ENCODE measurements around the gene ALPK1.

Gene ALPK1

DNA sequence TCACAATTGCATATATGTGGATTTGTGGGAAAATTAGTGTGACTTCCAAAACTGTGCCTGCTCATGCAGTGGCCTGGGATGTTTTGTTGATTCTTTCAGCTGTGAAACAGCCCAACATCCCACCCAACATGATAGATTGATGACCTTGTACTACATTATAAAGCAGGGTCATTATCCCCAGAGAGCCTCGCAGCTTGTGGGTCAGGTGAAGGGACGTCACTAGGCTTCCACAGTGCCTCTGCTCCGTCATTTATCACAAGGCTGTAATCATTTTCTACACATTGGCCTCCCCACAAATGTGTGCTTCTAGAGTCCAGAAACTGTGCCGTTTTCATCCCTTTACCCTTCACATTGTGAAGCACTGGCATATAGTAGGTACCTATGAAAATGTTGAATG is 31.6 kb downstream of the ALPK1 start:
- DNase-seq (ENCODE audit: low read depth): no peak

DNA sequence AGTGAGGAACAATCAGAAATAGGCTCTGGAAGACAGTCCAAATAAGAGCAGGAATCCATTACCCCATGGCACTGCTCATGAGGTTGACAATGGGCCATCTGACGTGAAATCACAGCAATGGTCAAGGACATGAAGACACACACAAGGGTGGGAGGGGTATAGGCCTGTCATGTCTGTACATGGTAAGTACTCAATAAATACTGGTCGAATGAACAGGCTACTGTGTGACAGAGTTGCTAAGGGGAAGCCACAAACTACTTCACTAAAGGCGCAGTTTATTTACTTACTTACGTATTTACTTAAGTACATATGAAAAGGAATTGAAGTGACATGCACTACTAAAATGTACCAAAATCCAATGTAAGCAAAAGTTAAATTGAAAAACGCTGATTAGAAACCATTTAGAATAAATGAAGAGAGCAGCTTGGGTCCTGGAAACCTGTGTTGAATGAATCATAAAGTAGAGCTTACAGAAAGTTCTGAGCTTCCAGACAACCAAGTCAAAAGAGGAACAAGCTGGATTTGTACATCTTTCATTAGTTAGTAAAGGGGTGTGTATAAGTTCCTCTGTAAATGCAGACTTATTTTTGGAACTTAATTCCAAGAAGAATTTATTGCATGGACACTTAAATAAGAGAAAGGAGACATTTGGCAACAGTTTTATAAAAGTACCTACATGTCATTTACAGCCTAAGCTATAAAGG is 32.7 kb downstream of the ALPK1 start:
- no peak for DNase-seq (ENCODE audit: low read depth)

DNA sequence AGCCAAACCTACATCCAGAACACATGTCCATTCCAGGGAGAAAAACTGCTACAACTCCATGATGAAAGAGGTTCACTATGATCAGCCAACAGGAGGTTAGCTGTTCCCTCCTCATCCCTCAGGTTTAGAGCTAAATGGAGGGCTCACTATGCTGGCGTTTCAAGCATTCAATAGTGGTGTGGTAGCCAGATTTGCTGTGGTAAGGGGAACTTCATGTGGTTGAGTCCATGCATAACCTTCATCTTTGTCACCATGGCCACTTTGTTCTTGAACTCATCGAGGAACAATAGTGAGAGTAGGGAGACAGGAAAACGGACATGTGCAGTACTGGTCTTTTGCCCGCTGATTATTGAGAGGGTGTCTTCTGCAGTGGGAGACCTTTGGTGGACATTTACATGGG is 33.8 kb downstream of the ALPK1 start:
- no peak for DNase-seq (ENCODE audit: low read depth)

DNA sequence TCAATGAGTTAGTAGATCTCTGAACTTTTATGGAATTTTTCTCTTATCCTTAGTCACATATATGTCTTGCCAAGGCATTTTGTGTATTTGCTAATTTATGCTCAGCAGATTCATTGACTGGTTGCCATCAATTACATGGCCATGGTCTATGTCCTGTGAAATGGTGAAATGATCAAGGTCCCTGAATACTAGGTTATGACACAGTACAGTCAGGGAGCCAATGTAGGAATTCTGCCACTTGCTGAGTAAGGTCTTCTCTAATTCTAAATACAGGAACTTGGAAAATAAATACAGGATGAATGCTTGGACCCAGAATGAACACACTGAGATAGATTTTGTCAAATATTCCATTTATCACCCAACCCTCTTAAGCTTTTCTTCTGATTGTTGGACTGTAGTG is 35.2 kb downstream of the ALPK1 start:
- no peak for DNase-seq (ENCODE audit: low read depth)

DNA sequence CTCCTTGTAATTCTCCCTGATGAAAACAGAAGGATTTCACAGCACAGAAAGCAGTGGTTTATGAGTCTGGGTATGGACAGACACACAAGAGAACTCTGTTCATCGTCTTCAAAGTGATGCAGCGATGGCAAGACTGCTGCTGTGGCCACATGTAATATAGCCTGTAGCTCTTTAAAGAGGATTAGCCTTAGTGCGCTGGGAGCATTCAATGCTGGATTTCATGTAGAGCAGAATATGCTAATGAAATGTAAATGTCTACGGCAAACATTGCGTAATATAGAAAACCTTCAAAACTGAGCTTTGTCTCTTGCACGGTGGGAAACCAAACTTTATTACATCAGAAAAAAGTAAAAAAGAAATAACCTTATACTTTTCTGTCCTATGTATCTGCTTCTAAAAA is 42.9 kb downstream of the ALPK1 start:
- no peak for DNase-seq (ENCODE audit: low read depth)

DNA sequence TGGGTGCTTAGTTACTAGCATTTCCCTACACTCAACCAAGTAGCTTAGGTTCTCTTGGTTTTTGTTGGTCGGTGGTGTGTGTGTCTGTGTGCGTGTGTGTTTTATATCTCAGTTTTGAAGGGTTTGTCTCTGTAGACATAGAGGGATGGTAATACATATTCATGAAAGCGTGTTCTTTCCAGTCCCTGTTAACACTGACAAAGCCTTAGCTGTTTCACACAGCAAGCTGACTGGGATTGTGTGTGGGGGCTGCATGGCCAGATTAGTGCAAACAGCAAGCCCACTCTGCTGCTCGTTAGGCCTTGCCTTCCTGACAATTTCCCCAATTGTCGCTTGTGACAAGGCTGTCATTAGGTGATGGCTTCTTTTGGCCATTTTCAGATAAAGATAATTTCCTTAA is 43.9 kb downstream of the ALPK1 start:
- DNase-seq (ENCODE audit: low read depth): no peak

DNA sequence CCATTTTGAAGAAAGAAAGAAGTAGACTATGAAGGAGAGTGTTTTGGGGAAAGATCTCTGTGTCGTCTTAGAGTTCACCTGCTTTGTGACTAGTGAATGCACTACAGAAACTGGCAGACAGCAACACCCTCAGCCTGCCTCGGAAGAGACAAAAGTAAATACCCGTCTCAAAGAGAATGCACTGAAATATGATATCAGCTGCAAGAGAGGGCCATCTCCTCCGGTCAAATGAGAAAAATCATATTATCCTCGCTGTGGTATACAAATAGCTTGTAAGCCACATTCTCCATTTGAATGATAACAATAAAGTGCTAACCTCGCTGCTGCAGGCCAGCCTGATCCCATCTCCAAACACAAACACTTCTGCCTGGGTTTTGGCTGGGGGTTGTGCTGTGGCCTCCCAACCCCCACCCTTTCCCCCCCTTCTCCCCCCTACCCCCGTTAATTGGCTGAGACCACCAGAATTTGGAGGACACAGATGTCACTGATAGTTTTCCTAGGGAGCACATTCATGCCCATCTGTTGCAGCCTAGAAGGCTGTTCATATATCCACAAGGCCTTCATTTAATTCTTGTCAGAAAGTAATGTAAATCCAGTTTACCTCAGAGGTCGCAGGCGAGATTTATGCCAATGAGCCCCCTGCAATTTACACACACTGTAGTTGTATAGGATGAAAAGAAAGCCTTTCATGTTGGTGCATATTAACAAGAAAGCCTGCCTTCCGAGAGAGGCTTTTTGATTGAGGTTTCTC is 46.3 kb downstream of the ALPK1 start:
- DNase-seq (ENCODE audit: low read depth): no peak

DNA sequence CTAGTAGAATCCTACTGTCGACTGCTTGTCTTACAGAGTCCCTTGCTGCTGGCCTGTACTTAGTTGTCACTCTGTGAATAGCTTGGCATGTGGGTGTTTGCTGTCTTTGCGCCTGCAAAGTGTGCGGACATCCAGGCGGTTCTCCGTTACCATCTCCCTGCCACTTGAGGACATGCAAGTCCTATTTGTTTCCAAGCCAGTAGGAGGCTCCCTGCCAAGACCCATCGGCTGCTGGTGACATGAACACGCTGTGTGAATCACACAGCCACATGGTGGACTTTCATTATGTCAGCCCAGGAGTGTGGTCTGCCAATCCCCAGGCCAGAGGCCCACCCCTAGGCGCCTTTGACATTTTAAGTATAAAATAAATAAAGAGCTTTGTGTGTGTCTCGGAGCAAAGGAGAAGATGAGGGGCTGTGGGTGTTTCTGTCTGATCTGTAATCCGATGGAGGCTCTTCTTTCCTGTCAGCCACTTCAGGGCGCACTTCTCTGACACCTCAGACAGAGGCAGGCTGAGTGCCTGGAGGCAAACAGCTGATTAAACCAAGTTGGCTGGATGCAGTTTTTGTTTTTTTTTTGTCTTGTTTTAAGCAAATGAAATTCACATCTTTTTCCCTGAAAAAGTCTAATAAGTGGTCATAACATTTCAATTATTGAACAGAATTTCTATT is 51.5 kb downstream of the ALPK1 start:
- DNase-seq (ENCODE audit: low read depth): no peak

DNA sequence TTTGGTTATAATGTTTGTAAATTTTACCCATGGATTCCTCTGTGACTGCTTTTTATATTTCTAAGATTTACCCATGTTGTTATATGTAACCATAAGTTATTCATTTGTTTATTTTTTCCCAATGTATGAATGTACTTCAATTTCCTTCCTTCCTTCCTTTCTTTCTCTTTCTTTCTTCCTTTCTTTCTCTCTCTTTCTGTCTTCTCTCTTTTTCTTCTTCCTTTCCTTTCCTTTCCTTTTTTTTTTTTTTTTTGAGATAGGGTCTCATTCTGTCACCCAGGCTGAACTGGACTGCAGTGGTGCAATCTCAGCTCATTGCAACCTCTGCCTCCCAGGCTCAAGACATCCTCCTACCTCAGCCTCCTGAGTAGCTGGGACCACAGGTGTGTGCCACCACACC is 55.6 kb downstream of the ALPK1 start:
- DNase-seq (ENCODE audit: low read depth): no peak

DNA sequence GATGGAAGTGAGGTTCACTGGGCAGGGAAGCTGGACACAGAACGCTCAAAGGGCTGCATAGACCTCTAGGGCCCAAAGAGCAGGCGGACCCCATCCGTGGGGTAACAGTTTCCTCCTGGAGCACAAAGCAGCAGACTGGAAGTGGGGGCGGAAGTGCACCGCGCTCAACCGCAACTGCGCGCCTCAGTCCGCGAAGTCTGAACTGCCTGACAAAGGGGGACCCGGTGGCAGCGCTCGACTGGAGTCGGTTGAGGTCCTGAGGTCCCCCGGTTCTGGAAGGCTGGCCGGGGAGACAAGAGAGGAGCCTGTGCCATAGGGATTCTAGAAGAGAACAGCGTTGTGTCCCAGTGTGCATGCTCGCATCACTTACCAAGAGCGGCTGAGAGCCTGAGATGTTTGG is 58.5 kb downstream of the ALPK1 start:
- DNase-seq (ENCODE audit: low read depth): no peak

DNA sequence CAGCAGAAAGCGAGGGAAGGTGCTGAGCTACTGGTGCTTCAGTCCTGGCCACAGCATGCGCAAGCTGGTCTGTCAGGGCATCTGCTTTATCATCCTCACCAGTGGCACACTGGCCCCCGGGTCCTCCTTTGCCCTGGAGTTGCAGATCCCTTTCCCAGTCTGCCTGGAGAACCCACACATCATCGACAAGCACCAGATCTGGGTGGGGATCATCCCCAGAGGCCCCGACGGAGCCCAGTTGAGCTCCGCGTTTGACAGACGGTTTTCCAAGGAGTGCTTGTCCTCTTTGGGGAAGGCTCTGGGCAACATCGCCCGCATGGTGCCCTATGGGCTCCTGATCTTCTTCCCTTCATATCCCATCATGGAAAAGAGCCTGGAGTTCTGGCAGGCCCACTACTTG is 60.3 kb downstream of the ALPK1 start:
- no peak for DNase-seq (ENCODE audit: low read depth)

DNA sequence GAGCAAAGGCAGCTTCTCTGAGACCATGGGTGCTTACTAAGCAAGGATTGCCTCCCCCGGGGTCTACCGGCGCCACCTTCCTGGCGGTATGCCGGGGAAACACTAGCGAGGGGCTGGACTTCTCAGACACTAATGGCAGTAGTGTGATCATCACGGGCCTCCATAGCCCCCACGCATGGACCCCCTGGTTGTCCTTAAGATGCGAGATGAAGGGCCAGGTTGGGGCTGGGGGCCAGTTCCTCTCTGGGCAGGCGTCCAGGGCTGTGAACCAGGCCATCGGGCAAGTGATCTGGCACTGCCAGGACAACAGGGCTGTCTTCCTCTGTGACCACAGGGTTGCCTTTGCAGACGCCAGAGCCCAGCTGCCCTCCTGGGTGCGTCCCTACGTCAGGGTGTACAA is 60.7 kb downstream of the ALPK1 start:
- DNase-seq (ENCODE audit: low read depth): no peak

DNA sequence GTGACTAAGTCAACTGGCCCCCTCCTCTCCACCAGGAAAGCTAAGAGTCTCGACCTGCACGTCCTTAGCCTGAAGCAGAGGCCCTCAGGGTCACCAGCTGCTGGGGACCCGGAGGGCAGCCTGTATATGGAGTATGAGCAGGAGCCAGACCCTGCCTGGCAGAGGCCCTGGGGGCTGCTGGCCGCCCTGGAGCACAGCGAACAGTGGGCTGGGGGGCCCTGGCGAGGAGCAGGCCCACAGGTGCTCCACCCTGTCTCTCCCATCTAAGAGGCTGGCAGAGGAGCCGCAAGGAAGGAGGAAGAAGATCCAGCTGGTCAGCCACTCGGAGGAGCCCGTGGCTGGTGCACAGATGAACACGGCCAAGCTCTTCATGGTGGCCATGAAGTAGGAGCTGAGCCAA is 61.2 kb downstream of the ALPK1 start:
- DNase-seq (ENCODE audit: low read depth): no peak

DNA sequence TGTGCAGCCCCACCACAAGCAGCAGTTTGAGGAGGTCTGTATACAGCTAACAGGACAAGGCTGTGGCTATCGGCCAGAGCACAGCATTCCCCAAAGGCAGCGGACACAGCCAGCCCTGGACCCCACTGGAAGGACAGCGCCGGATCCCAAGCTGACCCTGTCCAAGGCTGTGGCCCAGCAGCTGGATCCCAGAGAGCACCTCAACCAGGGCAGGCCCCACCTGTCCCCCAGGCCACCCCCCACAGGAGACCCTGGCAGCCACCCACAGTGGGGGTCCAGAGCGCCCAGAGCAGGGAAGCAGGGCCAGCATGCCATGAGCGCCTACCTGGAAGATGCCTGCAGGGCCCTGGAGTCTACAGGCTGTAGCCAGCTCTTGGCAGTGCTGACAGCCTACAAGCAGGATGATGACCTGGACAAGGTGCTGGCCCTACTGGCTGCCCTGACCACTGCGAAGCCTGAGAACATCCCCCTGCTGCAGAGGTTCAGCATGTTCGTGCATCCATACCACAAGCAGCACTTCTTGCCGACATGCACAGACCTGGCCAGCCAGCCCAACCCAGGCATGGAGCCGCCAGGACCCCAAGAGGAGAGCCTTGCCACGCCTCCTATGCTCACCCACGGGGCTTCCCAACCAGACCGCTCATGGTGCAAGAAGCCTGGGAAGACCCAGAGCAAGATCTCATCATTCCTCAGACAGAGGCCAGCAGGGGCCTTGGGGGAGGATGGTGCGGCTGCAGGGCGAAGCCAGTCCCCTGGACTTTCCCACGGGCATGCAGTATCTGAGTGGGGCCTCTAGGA is 62.0 kb downstream of the ALPK1 start:
- DNase-seq (ENCODE audit: low read depth): no peak

DNA sequence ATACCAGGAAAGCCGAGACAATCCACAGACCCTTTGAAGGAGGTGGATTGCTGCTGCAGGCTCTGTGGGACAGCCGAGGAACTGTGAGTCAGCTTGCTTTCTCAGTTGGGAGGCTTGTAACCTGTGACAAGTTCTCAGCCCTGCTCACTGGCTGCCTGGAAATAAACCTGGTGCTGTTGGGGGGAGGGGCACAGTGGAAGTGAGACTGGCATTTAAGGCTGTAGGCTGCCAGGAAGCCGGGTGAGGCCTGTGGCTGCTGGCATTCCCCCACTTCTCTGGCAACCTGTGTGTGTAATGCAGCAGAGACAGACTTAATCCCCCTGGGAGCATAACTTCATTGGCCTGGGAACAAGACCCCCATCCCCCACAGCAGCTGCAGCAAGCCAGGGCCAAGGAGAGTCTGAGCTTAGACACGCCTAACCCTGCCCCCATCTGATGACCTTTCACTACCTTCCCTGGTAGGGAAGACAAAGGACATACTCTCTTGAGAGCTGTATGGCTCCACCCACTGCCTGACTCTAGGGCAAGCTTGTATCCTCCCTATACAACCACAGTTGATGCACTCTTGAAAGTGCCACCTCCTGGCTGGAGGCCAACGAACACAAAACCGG is 64.1 kb downstream of the ALPK1 start:
- DNase-seq (ENCODE audit: low read depth): no peak

DNA sequence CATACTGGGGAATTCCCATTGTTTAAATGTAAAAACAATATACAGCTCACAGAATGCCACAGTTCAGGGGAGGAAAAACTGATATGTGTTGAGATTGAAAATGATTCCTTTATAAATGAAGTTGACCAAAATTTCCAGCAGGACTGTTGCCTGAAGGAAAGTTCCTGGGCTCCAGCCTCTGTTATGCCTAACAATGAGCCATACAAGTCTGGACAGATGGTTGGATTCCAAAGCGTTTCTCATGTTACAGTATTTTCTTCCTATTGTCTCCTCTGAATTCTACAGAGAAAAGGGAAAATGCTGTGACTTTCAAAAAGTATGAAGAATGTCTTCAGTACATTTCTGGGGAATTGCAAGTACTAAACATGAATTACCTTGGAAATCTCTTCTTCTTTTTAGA is 73.3 kb downstream of the ALPK1 start:
- DNase-seq (ENCODE audit: low read depth): no peak

DNA sequence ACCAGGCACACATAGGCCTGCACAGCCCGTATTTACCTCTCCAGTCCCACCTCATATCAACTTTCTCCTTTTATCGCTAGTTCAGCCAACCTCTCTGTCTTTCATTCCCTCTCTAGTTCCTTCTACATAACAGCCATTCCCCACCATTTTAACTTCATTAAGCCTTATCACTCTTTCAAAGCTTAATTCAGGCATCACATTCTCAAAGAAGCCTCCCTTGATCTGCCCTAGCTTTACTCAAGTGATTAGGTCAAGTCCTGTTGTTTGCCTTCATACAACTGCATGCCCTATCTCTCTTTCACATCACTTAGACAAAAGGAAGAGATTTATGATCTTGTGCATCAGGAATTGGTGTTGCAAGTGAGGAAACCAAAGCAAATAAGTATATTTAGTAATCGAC is 74.2 kb downstream of the ALPK1 start:
- no peak for DNase-seq (ENCODE audit: low read depth)

DNA sequence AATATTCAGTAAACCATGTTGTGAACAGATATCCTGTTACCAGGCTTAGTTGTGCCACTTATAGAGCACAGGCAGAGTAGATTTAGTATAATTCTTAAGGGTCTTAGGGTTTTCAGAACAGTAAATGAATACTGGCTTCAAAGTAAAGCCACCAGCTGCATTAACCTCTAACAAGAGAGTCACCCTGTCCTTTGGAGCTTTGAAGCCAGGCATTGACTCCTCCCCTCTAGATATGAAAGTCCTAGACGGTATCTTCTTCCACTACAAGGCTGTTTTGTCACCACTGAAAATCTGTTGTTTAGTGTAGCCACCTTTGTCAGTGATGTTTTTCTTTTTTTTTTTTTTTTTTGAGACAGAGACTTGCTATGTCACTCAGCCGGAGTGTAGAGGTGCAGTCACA is 77.7 kb downstream of the ALPK1 start:
- DNase-seq (ENCODE audit: low read depth): no peak

DNA sequence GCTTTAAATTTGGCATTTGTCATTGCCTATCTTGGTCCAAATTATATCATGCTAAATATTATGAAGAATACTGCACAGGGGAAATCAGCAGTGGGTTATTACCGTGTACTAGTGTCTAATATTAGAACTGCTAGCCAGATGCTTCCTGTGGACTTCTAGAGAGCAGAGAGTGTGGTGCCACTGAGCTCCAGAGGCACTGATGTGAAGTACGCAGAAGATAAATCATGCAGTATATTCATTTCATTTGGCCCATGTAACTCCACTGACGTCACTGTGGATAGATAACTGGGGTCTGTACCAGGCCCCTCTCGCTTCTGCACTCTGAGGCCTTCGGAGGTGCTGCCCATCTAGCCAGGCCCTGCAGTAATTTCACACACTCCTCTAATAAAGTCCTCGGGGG is 80.0 kb downstream of the ALPK1 start:
- DNase-seq (ENCODE audit: low read depth): no peak

DNA sequence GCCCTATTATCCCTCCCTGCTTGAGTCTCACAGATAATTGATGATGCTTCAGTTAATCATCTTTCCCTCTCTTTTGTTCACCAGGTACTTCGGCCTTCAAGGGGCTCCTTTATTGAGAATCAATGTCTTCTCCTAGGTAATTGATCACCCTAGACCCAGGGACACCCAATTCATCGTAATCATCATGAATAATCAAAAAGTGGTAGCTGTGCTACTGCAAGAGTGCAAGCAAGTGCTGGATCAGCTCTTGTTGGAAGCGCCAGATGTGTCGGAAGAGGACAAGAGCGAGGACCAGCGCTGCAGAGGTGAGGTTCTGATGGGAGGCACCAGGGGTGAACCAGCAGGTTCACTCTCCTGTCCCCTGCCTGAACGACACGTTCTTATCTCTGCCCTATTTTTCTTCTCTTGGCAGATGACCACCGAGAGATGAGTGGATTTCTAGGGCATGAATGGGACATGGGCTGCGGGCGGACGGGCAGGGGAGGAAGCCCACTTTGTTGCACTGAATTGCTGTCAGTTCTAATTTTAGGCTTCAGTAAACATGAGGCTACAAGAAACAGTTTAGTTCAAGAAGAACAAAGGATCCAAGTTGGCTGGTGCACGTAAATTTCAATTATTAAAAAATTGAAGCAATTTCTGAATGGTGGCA is 80.5 kb downstream of the ALPK1 start:
- no peak for DNase-seq (ENCODE audit: low read depth)

DNA sequence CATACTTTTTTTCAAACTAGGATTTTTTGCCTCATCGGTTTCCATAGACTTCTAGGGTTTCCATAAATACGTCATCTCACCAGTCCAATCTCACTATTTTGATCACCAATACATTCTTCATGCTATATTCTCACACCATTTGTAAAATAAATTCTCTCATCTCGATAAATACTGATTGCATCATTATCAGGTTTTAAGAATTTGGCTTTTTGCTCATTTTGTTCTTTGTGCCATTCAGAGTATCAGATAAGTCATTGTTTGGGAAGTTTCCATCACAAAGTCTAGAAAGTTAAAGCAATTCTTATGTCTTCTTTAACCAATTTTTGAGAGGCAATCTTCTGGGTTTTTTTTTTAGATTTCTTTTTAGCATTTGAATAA is 81.1 kb downstream of the ALPK1 start:
- DNase-seq (ENCODE audit: low read depth): no peak

DNA sequence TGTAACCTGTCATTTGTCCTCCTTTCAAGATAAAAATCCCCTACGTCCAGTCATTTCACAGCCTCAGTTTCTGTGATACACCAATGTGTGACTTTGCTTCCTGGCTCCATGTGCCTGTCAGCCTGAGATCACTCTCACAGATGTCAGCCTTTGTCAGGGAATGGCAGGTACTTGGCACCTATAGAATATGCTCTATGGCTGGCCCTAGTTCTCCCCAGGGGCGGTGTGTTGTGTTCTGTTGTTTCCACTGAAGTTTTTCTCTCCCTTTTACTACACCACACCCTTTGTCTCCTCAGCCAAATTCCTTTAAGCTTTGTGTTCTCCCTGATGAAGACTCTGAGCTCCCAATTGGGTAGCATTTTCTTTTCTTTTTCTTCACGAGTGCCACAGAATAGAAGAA is 81.7 kb downstream of the ALPK1 start:
- DNase-seq (ENCODE audit: low read depth): no peak

All from CMK (cell line).